K562 (cell line): ENCODE measurements around the gene ZFAND3. TPM values are rescaled to one million over a fixed set of nuclear protein-coding genes. Genes with fewer than 3 reads are reported as not detected.

Experiments used
- ATAC-seq: fragments of 200-7000 bp; cut with Tn5 transposase; 3 replicates; pipeline ENCODE4 v1.9.1; 2020; ENCODE audit warnings: moderate library complexity
- BruUV-seq: library from RNA; stranded (reverse); fragments of 400-500 nt; replicated peaks from 2 replicates; lab custom pipeline; 2021; lab: Mats Ljungman, UMichigan
- CTCF ChIA-PET: fragments of 300-600 bp; formaldehyde crosslinking; extraction: SDS; loops from one replicate; lab custom pipeline; 2021; ENCODE audit warnings: low intra/inter-chr PET ratio; lab: Yijun Ruan, JAX
- POLR2A ChIA-PET: fragments of 300-600, 350-650 bp; sonication (Branson Sonifier 250); formaldehyde crosslinking; extraction: SDS; loops from one replicate; lab custom pipeline; 2021; ENCODE audit warnings: antibody characterized with exemption, inconsistent platforms; lab: Yijun Ruan, JAX
- DNase-seq, 4 experiments: peaks; one replicate each; pipeline versions ENCODE4 v3.0.0 to v3.0.0-alpha.2; 2011 to 2018; ENCODE audit warnings: low spot score in 3 of 4, mixed read lengths in 3 of 4; ENCODE audit errors: extremely low read depth in 1 of 4
- FAIRE-seq: peaks from 2 replicates; lab custom pipeline; 2011; peaks lifted over from hg19 to GRCh38; lab: Jason Lieb, UNC
- H2AFZ ChIP-seq: 2 replicates; pipeline ENCODE4 v1.6.0; 2011; ENCODE audit warnings: low read depth, low read length, control low read depth, inconsistent platforms
- H3K27ac ChIP-seq: fragments of 200-600 bp; 3 replicates; pipeline ENCODE4 v1.8.0; 2011; ENCODE audit warnings: low read depth, mild to moderate bottlenecking, control low read depth, inconsistent platforms, low read length, moderate library complexity, mixed read lengths; ENCODE audit errors: extremely low read depth
- H3K27me3 ChIP-seq, 2 experiments: fragments of 300-600 bp in 1 of 2; 2 replicates in 1 of 2; 3 replicates in 1 of 2; pipeline versions ENCODE4 v1.6.0 to v1.8.0; 2011; ENCODE audit warnings: inconsistent platforms in 2 of 2, low read length in 2 of 2, mild to moderate bottlenecking in 1 of 2, mixed read lengths in 1 of 2, moderate library complexity in 1 of 2; ENCODE audit not compliant: control insufficient read depth in 2 of 2, insufficient read depth in 2 of 2
- H3K36me3 ChIP-seq: fragments of 300-600 bp; 3 replicates; pipeline ENCODE4 v1.8.0; 2011; ENCODE audit warnings: mild to moderate bottlenecking, low read length, inconsistent platforms; ENCODE audit not compliant: control insufficient read depth, insufficient read depth
- H3K4me1 ChIP-seq, 2 experiments: fragments of 200-600 bp in 1 of 2; replicated peaks in 1 of 2; 2 replicates in 1 of 2; 3 replicates in 1 of 2; pipeline versions ENCODE4 v1.5.1 to v1.8.0; 2011; ENCODE audit warnings: inconsistent platforms in 2 of 2, low read length in 2 of 2, mild to moderate bottlenecking in 1 of 2, mixed read lengths in 1 of 2, moderate library complexity in 1 of 2; ENCODE audit not compliant: control insufficient read depth in 2 of 2, insufficient read depth in 2 of 2
- H3K4me2 ChIP-seq: 2 replicates; pipeline ENCODE4 v1.6.1; 2011; ENCODE audit warnings: low read length, control low read depth, inconsistent platforms, mixed read lengths; ENCODE audit not compliant: insufficient read depth
- H3K4me3 ChIP-seq: fragments of 200-600 bp; sonication (generic), shearing (Covaris generic); 2 replicates; pipeline ENCODE4 v1.5.1; 2016; ENCODE audit warnings: control low read depth, inconsistent platforms
- H3K79me2 ChIP-seq: fragments of 200-600 bp; 3 replicates; pipeline ENCODE4 v1.8.0; 2011; ENCODE audit warnings: low read length, inconsistent platforms; ENCODE audit not compliant: control insufficient read depth, insufficient read depth
- H3K9ac ChIP-seq, 2 experiments: 2 replicates each; pipeline versions ENCODE4 v1.6.0 to v1.6.1; 2011; ENCODE audit warnings: low read depth in 2 of 2, low read length in 2 of 2, control low read depth in 1 of 2, inconsistent platforms in 1 of 2, mild to moderate bottlenecking in 1 of 2, mixed read lengths in 1 of 2; ENCODE audit not compliant: insufficient read depth in 1 of 2
- H3K9me1 ChIP-seq: one replicate; pipeline ENCODE4 v1.6.0; 2011; ENCODE audit warnings: inconsistent platforms, mild to moderate bottlenecking, low read length, moderate library complexity; ENCODE audit not compliant: control insufficient read depth, insufficient read depth
- H3K9me3 ChIP-seq: replicated peaks from 2 replicates; pipeline ENCODE4 v1.5.1; 2011; ENCODE audit warnings: low read depth, low read length, inconsistent platforms; ENCODE audit not compliant: control insufficient read depth, insufficient read depth
- H4K20me1 ChIP-seq: replicated peaks from 2 replicates; pipeline ENCODE4 v1.6.1; 2011; ENCODE audit warnings: low read length, inconsistent platforms, mixed read lengths; ENCODE audit not compliant: control insufficient read depth, insufficient read depth
- CBX2 ChIP-seq: fragments of 200-600 bp; sonication (generic); IDR thresholded peaks from one replicate; pipeline ENCODE4 v1.6.1; 2012; ENCODE audit warnings: mild to moderate bottlenecking, low read length, inconsistent platforms; ENCODE audit not compliant: insufficient read depth, poor library complexity, severe bottlenecking
- ELF2 ChIP-seq: fragments of 250-450 bp; sonication (Bioruptor Pico); IDR thresholded peaks from 2 replicates; pipeline ENCODE4 v1.5.0; 2021; ENCODE audit warnings: mild to moderate bottlenecking
- FIP1L1 ChIP-seq: fragments of 200-400 bp; formaldehyde crosslinking; IDR thresholded peaks from 2 replicates; pipeline ENCODE4 v1.6.1; 2018; ENCODE audit warnings: mild to moderate bottlenecking, low read depth, low read length; ENCODE audit not compliant: poor library complexity, severe bottlenecking
- KAT2B ChIP-seq: IDR thresholded peaks from one replicate; pipeline ENCODE4 v1.6.1; 2012; ENCODE audit warnings: low read depth, mild to moderate bottlenecking, control low read depth, inconsistent platforms, low read length, moderate library complexity
- MTA3 ChIP-seq: fragments of 450-650 bp; formaldehyde crosslinking; IDR thresholded peaks from 2 replicates; pipeline ENCODE4 v1.6.1; 2017; ENCODE audit warnings: mild to moderate bottlenecking, borderline replicate concordance
- NEUROD1 ChIP-seq: fragments of 150-350 bp; IDR thresholded peaks from 2 replicates; pipeline ENCODE4 v1.6.1; 2014; ENCODE audit warnings: borderline replicate concordance, low read length, low read depth; ENCODE audit not compliant: partially characterized antibody
- SPI1 ChIP-seq: IDR thresholded peaks from 2 replicates; pipeline ENCODE4 v1.6.1; 2011; ENCODE audit warnings: low read depth, low read length, control low read depth, borderline replicate concordance
- TFE3 ChIP-seq: fragments of 450-650 bp; formaldehyde crosslinking; IDR thresholded peaks from 2 replicates; pipeline ENCODE4 v1.4.0; 2020; ENCODE audit warnings: mild to moderate bottlenecking, mixed read lengths
- TRIM28 ChIP-seq: fragments of 450-650 bp; IDR thresholded peaks from 2 replicates; pipeline ENCODE4 v1.6.1; 2017
- ZC3H4 ChIP-seq: sonication (generic); formaldehyde crosslinking; IDR thresholded peaks from 2 replicates; pipeline ENCODE4 v1.9.0; 2021; ENCODE audit warnings: missing genetic modification reagents, borderline replicate concordance
- WGBS: fragments of 100-300 bp; shearing (Covaris generic); methylation state at CpG from one replicate; pipeline ENCODE4 v1.1.6; 2016; ENCODE audit warnings: low coverage, mixed read lengths; ENCODE audit not compliant: insufficient coverage; ENCODE audit errors: missing lambda C conversion rate; 5-methylcytosine and 5-hydroxymethylcytosine counted together
- in situ Hi-C: fragments of 300-500 bp; cut with MboI; formaldehyde crosslinking; loops from 4 replicates; pipeline ENCODE4 v1.15.0; 2018; ENCODE audit warnings: inconsistent platforms, mixed read lengths
- intact Hi-C: fragments of 100-400 bp; cut with micrococcal nuclease; formaldehyde crosslinking; loops from 2 replicates; pipeline ENCODE4 v1.14.2; 2022
- polyA plus RNA-seq, 8 experiments: library from polyadenylated mRNA; depleted of rRNA in 4 of 8; stranded (reverse) in 5 of 8; unstranded in 3 of 8; fragments of >200 nt; fragmentation: Nextera tagmentation in 2 of 8; fragmentation: Illumina TruSeq in 1 of 8; extraction: Ambion mirVana in 2 of 8; extraction: Trizol in 1 of 8; gene quantifications; 2 replicates each; pipeline versions ENCODE4 v1.2.1 to v1.2.3, GENCODE V29; 2011 to 2014; ENCODE audit warnings: inconsistent platforms in 1 of 8, missing spikeins in 1 of 8
- total RNA-seq, 7 experiments: library from RNA; depleted of rRNA in 6 of 7; stranded (reverse); fragments of >200 nt in 6 of 7; fragmentation: Illumina TruSeq in 2 of 7; extraction: Trizol in 2 of 7; gene quantifications; 2 replicates each; pipeline versions ENCODE4 v1.2.1 to v1.2.3, GENCODE V29; 2011 to 2021; ENCODE audit warnings: low replicate concordance in 1 of 7
- TF ChIP-seq, protein P1 (sequence below): sonication (generic); formaldehyde crosslinking; IDR thresholded peaks from 2 replicates; pipeline ENCODE4 v1.8.1; 2023; ENCODE audit warnings: mild to moderate bottlenecking, missing genetic modification reagents, moderate library complexity
- TF ChIP-seq, protein P2 (sequence below): sonication (generic); formaldehyde crosslinking; IDR thresholded peaks from 2 replicates; pipeline ENCODE4 v1.8.1; 2023; ENCODE audit warnings: mild to moderate bottlenecking, missing genetic modification reagents

The ZFAND3 gene
- total and polyA plus RNA-seq, 9 of the 15 experiments (the other 6 are each of a cell fraction or from before 2014, with no cell fraction given): 0.81 to 26.6 (median 11.8) TPM

DNA sequence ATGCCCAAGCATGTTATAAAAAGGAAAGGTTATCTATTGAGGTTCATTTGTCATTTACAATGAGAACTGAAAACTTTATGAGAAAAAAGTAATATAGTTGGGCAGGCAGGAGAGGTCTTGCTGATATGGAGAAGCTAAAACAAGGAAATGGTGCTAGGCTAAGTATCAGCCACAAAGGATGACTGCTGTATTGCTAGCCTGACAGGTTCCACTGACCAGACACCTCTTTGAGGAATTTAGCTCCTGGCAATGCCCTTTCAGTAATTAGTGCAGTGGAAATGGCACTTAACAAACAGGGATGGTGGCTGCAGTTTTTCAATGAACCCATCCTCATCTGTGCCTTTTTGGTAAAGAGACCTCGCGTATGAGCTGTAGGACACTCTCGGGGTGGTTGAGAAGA, 284.4 kb downstream of the ZFAND3 start (continued):
- TF ChIP-seq KAT2B (no peak), TRIM28 (no peak), CBX2 (no peak), NEUROD1 (no peak), ELF2 (no peak), FIP1L1 (no peak)

GRCh38 chr6:38105066-38105465, 285.5 kb downstream of the ZFAND3 start:
- H3K27me3 ChIP-seq: no peaks in the 10 kb centered on the region
- no peak overlapping the region for H3K4me3 ChIP-seq
- no peaks in the 10 kb centered on the region for H3K9me1 ChIP-seq
- H4K20me1 ChIP-seq: 0 out of 2 replicates have a peak, but pooled peaks cover 3% of the 10 kb centered on the region
- ChIA-PET CTCF (no interaction called here), POLR2A (interaction anchor here (0.5 to 1.0 kb wide), 2 partner anchors 11 to 1682 kb away, joined by 4 to 5 read pairs; no protein-coding TSS in a partner anchor)
- H3K9ac ChIP-seq: no peak overlapping the region; a peak in 1 of 4 replicates
- no peak overlapping the region for H3K4me2 ChIP-seq
- in situ Hi-C loops: no loop called here
- ATAC-seq (no peak), FAIRE-seq (no peak), DNase-seq (no peak)
- WGBS: 78% methylated on average over 3 of the region's 3 CpGs
- intact Hi-C loops: no loop called here
- H3K79me2 ChIP-seq: no peaks in the 10 kb centered on the region
- H3K36me3 ChIP-seq: no peaks in the 10 kb centered on the region; the same call in 2 of the 3 replicates
- H2AFZ ChIP-seq: no peak overlapping the region
- H3K27ac ChIP-seq: no peak overlapping the region
- no peaks in the 10 kb centered on the region for H3K9me3 ChIP-seq
- TF ChIP-seq MTA3: no peak
- no peak for TF ChIP-seq ZC3H4
- TF ChIP-seq TFE3 (CRISPR knock-in tag): no peak
- TF ChIP-seq, protein P1, sequence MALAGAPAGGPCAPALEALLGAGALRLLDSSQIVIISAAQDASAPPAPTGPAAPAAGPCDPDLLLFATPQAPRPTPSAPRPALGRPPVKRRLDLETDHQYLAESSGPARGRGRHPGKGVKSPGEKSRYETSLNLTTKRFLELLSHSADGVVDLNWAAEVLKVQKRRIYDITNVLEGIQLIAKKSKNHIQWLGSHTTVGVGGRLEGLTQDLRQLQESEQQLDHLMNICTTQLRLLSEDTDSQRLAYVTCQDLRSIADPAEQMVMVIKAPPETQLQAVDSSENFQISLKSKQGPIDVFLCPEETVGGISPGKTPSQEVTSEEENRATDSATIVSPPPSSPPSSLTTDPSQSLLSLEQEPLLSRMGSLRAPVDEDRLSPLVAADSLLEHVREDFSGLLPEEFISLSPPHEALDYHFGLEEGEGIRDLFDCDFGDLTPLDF (CRISPR knock-in tag): no peak
- TF ChIP-seq, protein P2, sequence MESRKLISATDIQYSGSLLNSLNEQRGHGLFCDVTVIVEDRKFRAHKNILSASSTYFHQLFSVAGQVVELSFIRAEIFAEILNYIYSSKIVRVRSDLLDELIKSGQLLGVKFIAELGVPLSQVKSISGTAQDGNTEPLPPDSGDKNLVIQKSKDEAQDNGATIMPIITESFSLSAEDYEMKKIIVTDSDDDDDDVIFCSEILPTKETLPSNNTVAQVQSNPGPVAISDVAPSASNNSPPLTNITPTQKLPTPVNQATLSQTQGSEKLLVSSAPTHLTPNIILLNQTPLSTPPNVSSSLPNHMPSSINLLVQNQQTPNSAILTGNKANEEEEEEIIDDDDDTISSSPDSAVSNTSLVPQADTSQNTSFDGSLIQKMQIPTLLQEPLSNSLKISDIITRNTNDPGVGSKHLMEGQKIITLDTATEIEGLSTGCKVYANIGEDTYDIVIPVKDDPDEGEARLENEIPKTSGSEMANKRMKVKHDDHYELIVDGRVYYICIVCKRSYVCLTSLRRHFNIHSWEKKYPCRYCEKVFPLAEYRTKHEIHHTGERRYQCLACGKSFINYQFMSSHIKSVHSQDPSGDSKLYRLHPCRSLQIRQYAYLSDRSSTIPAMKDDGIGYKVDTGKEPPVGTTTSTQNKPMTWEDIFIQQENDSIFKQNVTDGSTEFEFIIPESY: no peak
- TF ChIP-seq SPI1: no peak
- BruUV-seq: no TSS peak
- no peaks in the 10 kb centered on the region for H3K4me1 ChIP-seq
